PC-3 (cell line): ENCODE data around the gene SUN1.

Experiments
- CTCF ChIP-seq: fragments of 300-600 bp; sonication (generic); conservative IDR thresholded peaks from 2 replicates; pipeline ENCODE4 v1.5.1; 2017; ENCODE audit warnings: antibody characterized with exemption, low read depth, mild to moderate bottlenecking, low read length
- EZH2 ChIP-seq: fragments of 300-600 bp; sonication (generic); IDR thresholded peaks from one replicate; pipeline ENCODE4 v1.6.1; 2017; ENCODE audit warnings: antibody characterized with exemption, mild to moderate bottlenecking, low read length; ENCODE audit not compliant: unreplicated experiment
- EZH2phosphoT487 ChIP-seq: fragments of 300-600 bp; sonication (generic); IDR thresholded peaks from 2 replicates; pipeline ENCODE4 v1.6.1; 2018; ENCODE audit warnings: mild to moderate bottlenecking, antibody characterized with exemption, low read length, borderline replicate concordance

- TF ChIP-seq CTCF (no peak), EZH2 (no peak), EZH2phosphoT487 (no peak)
These were observed 29.6 kb upstream of the SUN1 start for GRCh38 chr7:802500-803242.
